Duodenal mucosa (tissue), 2 donors: Measurements from ENCODE around the gene TGFBR1.
A peak's percentile ranks its signal among the peaks of the same experiment; 100 is the strongest.

ENCODE experiments used
- H3K27ac ChIP-seq: one replicate; pipeline ENCODE4 v1.7.0; 2013; ENCODE audit warnings: low read depth, low read length
- H3K27me3 ChIP-seq, 2 donors: one replicate each; pipeline ENCODE4 v1.7.0; 2013; ENCODE audit warnings: low read length in 2 of 2, control low read depth in 1 of 2; ENCODE audit not compliant: insufficient read depth in 2 of 2, control insufficient read depth in 1 of 2
- H3K36me3 ChIP-seq, 2 donors: one replicate each; pipeline ENCODE4 v1.7.0; 2013; ENCODE audit warnings: low read length in 2 of 2, control low read depth in 1 of 2; ENCODE audit not compliant: insufficient read depth in 2 of 2, control insufficient read depth in 1 of 2
- H3K4me1 ChIP-seq, 2 donors: one replicate each; pipeline ENCODE4 v1.7.0; 2013; ENCODE audit warnings: low read length in 2 of 2, control low read depth in 1 of 2; ENCODE audit not compliant: insufficient read depth in 2 of 2, control insufficient read depth in 1 of 2
- H3K4me3 ChIP-seq, 2 donors: one replicate each; pipeline ENCODE4 v1.7.0; 2013; ENCODE audit warnings: low read length in 2 of 2, low read depth in 1 of 2
- H3K9ac ChIP-seq, 2 donors: one replicate each; pipeline ENCODE4 v1.7.0; 2013; ENCODE audit warnings: low read length in 2 of 2, low read depth in 1 of 2
- H3K9me3 ChIP-seq, 2 donors: one replicate each; pipeline ENCODE4 v1.7.0; 2013; ENCODE audit warnings: low read length in 2 of 2, control low read depth in 1 of 2; ENCODE audit not compliant: control insufficient read depth in 1 of 2

Gene TGFBR1

DNA sequence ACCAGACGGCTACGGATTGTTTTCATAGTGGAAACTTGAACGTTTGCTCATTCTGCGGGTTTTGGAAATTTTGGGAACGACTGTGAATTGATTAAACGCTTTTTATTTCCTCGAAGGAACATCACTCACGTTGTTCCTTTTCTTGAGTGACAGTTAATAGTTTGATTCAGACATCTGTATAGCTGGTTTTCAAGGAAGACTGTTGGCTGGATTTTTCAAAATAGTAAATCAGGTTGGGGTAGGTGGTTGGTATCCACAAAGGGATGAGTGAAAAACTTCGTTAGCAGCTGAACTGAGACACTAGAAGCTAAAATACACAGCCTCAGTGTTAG, 1.1 kb downstream of the TGFBR1 start:
- Histone ChIP-seq H3K9ac (peak overlapping the region; percentile 77 to 82), H3K9me3 (no peaks in the 10 kb centered on the region), H3K27me3 (no peaks in the 10 kb centered on the region), H3K36me3 (no peaks in the 10 kb centered on the region), H3K4me1 (peaks cover 43 to 55% of the 10 kb centered on the region in 2 donors), H3K4me3 (peak overlapping the region; percentile 76 to 85), H3K27ac (peak overlapping the region; percentile 81)

DNA sequence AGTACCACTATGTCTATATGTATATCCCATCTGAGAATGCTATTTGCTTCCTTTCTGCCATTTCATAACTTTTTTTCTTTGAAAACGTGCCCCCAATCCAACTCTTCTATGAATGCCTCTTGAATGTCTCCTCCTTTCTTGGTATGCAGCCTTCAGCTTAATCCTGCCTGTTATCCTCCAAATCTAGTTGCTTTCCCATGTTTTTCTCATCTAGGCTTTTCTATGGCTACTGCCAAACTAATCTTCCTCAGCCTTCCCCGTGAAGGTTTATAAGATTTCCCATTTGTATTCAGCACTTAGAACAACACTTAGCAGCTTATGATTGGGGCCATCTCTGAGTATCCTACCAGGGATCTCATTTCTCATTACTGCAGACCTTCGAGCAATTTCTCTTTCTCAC, 2.5 kb downstream of the TGFBR1 start:
- H3K9ac ChIP-seq = peak overlapping the region in 1 of 2 donors; percentile 29
- no peaks in the 10 kb centered on the region for H3K9me3 ChIP-seq
- H3K27me3 ChIP-seq = no peaks in the 10 kb centered on the region
- H3K4me1 ChIP-seq = peaks cover 54 to 62% of the 10 kb centered on the region in 2 donors
- H3K4me3 ChIP-seq = peak overlapping the region; percentile 18 to 28
- no peak overlapping the region for H3K27ac ChIP-seq
- H3K36me3 ChIP-seq = no peaks in the 10 kb centered on the region

DNA sequence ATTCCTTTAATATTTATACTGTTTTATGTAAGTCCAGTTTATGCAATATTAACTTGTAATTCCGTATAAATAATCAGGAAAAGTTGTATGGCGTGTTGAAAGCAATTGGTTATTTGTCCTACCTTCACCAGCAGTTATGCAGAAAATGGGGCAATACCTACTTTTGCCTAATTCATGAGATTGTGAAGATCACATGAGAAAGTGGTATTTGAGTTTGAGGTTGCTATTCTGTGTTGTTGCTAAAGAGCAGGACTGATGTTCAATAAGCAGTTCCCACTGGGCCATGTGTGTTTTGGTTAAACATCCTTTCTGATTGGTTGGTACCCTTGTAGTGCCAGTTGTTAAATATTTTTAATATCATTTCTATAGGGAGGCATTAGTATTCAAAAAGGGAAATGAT, 3.2 kb downstream of the TGFBR1 start:
- peak overlapping the region in 1 of 2 donors; percentile 29 for H3K9ac ChIP-seq
- peaks cover 56 to 66% of the 10 kb centered on the region in 2 donors for H3K4me1 ChIP-seq
- no peaks in the 10 kb centered on the region for H3K9me3 ChIP-seq
- H3K36me3 ChIP-seq = no peaks in the 10 kb centered on the region
- no peaks in the 10 kb centered on the region for H3K27me3 ChIP-seq
- H3K4me3 ChIP-seq = no peak overlapping the region
- no peak overlapping the region for H3K27ac ChIP-seq

DNA sequence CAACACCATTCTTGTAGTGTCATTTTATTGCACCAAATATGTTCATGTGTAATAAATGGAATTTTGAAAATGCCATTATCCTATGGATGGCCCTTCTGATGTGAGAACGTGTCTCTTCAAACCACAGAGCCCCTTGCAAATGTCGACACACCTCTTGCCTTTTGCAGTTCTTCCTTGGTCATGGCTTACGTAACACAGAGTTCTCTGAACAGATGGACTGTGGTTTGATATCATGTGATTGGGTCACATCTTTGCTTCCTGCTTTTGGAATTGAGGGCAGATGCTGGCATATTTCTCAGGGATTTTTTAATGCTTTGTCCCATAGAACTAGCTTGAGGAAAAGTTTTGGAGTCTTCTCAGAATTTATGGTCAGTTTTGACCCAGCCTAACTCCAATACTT, 4.6 kb downstream of the TGFBR1 start:
- no peaks in the 10 kb centered on the region for H3K36me3 ChIP-seq
- no peak overlapping the region for H3K9ac ChIP-seq
- peaks cover 47 to 62% of the 10 kb centered on the region in 2 donors for H3K4me1 ChIP-seq

DNA sequence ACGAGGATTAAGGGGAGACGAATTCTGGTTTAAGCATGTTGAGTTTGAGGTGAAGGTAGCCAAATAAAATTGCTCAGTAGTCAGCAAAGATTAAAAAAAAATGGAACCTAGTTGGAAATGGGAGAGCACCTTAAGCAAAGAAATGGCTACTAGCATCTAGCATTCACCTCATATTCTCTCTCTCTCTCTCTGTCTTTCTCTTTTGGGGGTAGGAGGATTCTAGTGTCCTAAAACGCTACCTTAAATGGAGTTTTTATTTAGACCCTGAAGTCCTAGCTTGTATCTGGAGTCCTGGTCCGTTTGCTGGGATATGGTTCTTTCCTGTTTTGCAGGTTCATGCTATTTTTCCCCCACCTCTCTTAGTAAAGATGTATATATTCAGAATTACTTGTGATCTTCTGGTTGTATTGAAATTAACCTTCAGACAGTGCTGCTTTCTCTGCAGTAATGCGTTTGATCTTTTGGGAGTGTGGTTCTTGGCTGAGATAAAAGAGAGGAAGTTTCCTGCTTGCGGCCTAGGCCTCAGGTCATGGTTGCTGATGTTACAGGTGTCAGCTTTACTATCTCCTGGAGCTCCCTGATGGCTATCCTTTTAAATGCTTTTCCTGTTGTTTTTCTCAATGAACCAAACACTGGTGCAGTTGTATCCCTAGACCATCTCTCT, 8.0 kb downstream of the TGFBR1 start:
- H3K4me1 ChIP-seq = peaks cover 29 to 45% of the 10 kb centered on the region in 2 donors
- no peaks in the 10 kb centered on the region for H3K27me3 ChIP-seq
- H3K36me3 ChIP-seq = no peaks in the 10 kb centered on the region
- H3K9ac ChIP-seq = no peak overlapping the region
- H3K4me3 ChIP-seq = no peak overlapping the region
- H3K9me3 ChIP-seq = no peaks in the 10 kb centered on the region
- H3K27ac ChIP-seq = no peak overlapping the region

More for the DNA sequence above, 4.6 kb downstream of the TGFBR1 start:
- no peaks in the 10 kb centered on the region for H3K27me3 ChIP-seq
- H3K4me3 ChIP-seq = no peak overlapping the region
- no peak overlapping the region for H3K27ac ChIP-seq
- no peaks in the 10 kb centered on the region for H3K9me3 ChIP-seq

DNA sequence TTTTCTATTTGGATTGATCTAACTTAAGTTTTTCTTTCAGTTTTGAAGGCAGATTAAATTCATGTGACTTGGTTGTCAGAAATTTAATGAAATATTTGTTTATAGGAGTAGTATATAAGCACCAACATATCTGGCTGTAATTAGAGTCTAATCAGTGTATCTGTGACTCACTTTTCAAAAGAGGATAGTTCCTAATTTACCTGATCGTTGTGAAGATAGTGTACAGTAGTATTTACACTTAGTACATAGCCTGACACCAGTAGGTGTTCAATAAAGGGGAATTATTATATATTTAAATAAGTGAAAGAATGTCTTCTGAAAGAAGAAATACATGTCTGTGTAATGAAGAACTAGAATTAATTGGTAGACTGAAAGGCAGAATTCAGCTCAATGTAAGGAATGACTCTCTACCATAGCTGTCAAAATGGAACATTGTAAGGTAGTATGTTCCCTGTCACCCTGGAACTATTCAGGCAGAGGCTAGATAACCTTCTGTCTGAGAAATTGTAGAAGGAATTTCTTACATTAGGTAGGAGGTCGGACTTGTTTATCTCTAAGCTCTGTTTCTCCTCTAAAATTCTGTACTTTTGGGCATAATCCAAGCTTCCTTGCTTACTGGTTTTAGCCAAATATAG, 8.6 kb downstream of the TGFBR1 start:
- no peak overlapping the region for H3K27ac ChIP-seq
- no peaks in the 10 kb centered on the region for H3K36me3 ChIP-seq
- H3K4me3 ChIP-seq = no peak overlapping the region
- peaks cover 28 to 40% of the 10 kb centered on the region in 2 donors for H3K4me1 ChIP-seq
- H3K9ac ChIP-seq = no peak overlapping the region
- no peaks in the 10 kb centered on the region for H3K9me3 ChIP-seq
- no peaks in the 10 kb centered on the region for H3K27me3 ChIP-seq

DNA sequence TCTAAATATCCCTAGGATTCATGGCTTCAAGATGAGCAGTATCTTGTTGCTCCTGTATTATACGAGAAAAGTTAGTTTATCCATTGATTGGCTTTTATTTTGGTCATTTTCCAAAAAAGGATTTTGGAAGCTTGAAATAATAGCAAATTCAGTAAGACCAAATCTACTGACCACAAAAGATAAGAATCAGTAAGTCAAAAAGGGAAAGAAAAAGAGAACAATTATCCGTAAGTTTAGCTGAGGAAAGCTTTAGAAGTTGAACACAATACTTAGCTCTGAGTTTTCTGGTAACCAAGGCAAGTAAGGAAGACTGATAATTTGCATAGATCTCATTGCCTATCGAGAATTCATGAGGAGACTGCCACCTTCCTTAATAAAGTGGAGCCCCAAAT, 9.1 kb downstream of the TGFBR1 start:
- peaks cover 32 to 40% of the 10 kb centered on the region in 2 donors for H3K4me1 ChIP-seq
- H3K4me3 ChIP-seq = no peak overlapping the region
- no peaks in the 10 kb centered on the region for H3K36me3 ChIP-seq

DNA sequence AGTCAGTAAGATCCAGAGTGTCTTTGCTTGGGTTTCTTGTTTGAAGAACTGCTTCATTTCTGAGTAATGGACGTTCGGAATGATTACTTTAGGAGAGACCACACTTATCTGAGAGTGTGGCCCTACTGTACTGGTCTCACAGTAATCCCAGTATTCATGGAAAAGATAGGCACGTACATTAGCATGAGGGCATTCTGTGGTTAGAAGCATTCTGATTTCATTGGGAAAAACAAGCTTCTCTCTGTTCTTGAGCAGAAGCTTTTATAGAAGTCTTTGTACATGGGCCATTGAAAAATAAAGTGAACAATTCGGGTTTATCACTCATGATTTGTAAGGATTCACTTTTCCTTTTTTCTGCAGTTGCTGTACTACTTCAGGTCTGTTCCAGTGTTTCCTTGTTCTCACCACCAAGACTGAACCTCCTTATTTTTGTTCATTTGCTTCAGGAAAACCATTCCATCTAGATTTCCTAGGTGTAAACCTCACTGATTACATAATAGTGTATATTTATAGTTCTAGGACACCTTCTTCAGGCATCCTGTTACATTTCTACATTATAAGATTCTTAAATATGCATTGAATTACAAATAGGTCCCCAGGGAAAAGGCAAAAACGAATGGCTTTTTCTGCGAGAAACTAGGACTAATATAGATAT, 10.1 kb downstream of the TGFBR1 start:
- H3K27ac ChIP-seq = no peak overlapping the region
- H3K4me1 ChIP-seq = peaks cover 36 to 41% of the 10 kb centered on the region in 2 donors
- H3K27me3 ChIP-seq = no peaks in the 10 kb centered on the region
- no peak overlapping the region for H3K9ac ChIP-seq
- no peak overlapping the region for H3K4me3 ChIP-seq
- H3K36me3 ChIP-seq = no peaks in the 10 kb centered on the region
- no peaks in the 10 kb centered on the region for H3K9me3 ChIP-seq

More for the DNA sequence above, 9.1 kb downstream of the TGFBR1 start:
- no peaks in the 10 kb centered on the region for H3K9me3 ChIP-seq
- no peaks in the 10 kb centered on the region for H3K27me3 ChIP-seq
- no peak overlapping the region for H3K27ac ChIP-seq
- no peak overlapping the region for H3K9ac ChIP-seq

- no peaks in the 10 kb centered on the region for H3K36me3 ChIP-seq
- H3K4me1 ChIP-seq = peaks cover 33 to 49% of the 10 kb centered on the region in 2 donors
- no peaks in the 10 kb centered on the region for H3K27me3 ChIP-seq
- H3K9me3 ChIP-seq = no peaks in the 10 kb centered on the region
- H3K9ac ChIP-seq = no peak overlapping the region
- H3K4me3 ChIP-seq = no peak overlapping the region
- H3K27ac ChIP-seq = no peak overlapping the region
Observed at GRCh38 chr9:99116003-99116411, 11.1 kb downstream of the TGFBR1 start.

DNA sequence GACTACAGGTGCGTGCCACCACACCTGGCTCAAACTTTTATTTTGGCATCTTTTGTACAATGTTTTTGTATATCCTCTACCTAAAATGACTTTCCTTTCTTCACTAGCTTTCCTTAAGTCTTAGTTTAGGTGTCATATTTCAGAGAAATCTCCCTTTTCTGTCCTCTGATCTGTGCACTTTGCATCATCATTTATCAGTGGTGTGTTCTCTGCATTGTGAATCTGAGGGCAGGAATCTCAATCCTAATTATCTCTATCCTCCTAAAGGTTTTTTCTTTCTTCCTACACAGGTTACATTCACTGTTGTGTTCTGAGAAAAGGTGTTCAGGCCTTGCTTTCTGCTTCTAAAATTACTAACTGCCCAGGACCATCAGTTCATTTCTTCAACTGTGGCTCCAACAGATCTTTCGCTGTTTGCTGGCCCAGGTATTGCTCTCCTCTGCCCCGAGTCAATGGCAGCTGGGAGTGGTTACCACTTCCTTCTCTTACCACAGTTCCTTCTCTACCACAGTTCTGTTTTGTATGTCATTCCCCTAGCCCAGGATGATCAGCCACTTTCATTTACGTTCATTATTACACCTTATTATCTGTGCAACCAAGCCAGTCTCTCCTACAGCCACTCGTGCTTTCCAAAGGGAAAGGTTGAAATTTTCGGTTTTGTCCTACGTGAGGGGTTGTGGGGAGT, 14.0 kb downstream of the TGFBR1 start:
- H3K27ac ChIP-seq = no peak overlapping the region
- H3K27me3 ChIP-seq = no peaks in the 10 kb centered on the region
- no peaks in the 10 kb centered on the region for H3K9me3 ChIP-seq
- H3K9ac ChIP-seq = no peak overlapping the region
- H3K36me3 ChIP-seq = no peaks in the 10 kb centered on the region
- peaks cover 13 to 34% of the 10 kb centered on the region in 2 donors for H3K4me1 ChIP-seq
- H3K4me3 ChIP-seq = peak overlapping the region; percentile 8 to 26
